ENCODE data around the gene MYO1F.

Gene MYO1F

DNA sequence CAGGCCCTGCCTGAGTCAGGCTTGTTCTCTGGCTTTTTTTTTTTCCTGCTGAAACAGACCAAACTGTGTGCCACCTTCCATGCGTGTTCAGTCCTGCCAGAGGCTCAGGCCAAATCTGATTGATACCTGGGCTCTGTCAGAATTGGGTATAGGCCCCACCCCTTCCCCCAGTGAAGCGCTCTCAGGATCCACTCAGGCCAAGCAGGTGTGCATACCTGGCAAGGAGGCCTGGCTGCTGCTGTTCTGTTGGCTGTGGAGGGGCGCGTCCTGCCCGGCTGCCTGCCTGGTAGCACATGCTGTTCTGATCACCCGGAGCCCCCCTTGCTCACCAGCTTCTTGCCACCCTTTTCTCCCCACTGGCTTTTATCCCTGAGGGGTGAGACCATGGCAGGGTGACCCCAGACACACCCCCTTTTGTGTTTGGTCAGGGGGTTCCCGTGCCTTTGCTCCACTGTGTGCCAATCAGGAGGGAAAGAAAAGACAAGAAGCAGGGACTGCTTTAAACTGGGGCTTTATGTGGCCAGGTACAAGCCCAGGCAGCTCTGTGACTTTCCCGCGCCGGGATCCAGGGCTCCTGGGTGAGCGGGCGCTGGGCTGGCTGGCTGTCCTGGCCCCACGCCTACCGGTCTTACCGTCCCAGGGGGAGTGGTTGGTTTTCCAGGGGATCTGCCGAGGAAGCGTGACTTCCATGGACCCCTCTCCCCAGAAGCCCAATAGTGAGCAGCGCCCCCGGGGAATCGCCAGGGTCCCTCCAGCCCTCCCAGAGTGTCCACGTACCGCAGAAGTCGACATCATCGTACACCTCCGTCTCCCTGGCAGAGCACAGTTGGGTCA is 87.5 kb downstream of the MYO1F start:
- DNase-seq = no peak

DNA sequence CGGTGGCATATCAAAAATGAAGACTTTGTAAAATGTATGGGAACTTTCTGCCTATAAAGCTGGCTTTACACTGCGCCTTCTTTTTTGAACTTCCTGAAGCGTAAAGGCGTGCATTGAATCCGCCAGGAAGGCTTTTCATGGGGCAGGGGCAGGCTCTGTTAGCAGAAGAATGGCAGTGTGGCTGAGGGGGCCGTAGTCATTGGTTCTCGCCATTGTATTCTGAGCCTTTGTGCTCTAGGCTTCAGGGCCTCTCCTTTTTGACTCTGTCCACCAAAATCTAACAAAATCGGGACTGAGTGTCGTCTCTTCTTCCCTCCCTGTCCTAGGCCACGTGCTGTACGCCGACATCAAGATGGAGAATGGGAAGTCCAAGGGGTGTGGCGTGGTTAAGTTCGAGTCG is 88.9 kb downstream of the MYO1F start:
- no peak for DNase-seq

DNA sequence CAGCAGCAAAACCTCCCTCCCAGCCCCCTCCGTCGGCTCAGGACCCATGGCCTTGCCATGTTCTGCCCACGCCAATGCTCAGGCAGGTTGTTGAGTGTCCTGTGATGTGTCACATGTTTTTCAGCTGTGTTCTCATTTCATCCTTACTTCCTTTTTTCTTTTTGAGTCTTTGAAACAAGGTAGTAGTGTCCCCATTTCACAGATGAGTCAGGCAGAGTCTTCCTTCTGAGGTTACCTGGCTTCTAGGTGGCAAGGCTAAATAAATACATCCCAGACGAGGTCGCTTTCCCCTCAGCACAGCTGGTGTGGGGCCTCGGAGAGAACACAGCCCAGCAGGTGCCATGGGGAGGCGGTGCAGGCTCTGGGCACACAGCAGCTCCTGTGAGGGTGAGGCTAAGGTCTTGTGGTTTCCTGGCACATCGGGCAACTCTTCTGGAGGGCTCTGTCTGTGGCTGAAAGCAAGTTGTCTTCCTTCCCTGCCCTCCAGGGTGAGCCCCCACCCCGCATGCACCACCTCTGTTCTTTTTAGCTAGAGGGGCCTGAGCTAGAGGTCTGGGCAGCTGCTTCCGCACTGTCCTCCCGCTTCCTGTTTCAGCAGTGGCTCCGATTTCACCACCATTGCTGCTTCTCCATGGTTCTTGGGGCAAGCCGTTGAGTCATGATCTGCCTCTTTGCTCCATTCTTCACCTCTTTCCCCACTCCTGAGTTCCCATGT is 89.9 kb downstream of the MYO1F start:
- DNase-seq = peak; percentile 24 to 38

DNA sequence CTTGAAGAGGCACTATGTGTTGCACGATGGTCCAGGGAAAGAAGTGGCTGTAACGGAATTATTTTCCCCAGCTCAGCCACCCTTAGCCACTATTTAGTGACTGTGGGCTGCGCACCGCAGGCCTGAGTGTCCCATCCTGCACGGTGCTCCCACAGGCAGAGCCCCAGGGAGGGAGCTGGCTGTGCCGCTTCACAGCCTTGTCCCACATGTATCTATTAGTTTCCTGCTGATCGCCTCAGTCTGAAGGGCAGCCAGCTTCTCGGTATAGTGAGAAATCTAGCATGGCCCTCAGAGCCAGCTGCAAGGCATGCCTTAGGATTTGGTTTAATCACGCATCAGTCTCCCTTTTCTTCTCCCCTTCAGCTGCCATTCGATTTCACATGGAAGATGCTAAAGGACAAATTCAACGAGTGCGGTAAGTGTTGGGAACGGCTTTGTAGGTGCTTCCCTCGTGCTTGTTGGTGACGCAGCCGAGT is 90.5 kb downstream of the MYO1F start:
- no peak for DNase-seq

DNA sequence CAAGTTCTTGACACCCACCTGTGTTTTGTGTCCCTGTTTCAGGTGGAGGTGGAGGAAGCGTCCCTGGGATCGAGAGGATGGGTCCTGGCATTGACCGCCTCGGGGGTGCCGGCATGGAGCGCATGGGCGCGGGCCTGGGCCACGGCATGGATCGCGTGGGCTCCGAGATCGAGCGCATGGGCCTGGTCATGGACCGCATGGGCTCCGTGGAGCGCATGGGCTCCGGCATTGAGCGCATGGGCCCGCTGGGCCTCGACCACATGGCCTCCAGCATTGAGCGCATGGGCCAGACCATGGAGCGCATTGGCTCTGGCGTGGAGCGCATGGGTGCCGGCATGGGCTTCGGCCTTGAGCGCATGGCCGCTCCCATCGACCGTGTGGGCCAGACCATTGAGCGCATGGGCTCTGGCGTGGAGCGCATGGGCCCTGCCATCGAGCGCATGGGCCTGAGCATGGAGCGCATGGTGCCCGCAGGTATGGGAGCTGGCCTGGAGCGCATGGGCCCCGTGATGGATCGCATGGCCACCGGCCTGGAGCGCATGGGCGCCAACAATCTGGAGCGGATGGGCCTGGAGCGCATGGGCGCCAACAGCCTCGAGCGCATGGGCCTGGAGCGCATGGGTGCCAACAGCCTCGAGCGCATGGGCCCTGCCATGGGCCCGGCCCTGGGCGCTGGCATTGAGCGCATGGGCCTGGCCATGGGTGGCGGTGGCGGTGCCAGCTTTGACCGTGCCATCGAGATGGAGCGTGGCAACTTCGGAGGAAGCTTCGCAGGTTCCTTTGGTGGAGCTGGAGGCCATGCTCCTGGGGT is 91.5 kb downstream of the MYO1F start:
- DNase-seq = no peak

DNA sequence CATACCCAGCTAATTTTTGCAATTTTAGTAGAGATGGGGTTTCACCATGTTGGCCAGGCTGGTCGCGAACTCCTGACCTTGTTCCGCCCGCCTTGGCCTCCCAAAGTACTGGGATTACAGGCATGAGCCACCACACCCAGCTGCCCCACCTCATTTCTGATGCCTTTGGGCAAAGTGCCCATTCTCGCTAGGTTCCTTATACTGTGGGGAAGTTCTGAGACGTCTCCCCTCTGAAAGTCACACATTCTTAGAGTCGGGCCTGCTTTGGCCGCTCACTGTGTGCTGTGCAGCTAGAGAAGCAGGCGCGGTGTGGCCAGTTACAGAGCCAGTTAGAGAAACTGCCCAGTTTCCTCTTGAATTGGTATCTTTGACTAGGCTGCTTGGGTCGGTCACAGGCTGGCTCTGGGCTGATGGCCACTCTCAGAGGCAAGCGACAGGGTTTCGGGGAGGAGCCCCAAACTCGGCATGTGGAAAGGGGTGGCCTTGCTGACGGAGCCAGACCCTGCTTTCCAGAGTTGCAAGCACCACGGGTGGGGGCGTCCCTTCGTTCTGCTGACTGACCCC is 92.8 kb downstream of the MYO1F start:
- DNase-seq = no peak

DNA sequence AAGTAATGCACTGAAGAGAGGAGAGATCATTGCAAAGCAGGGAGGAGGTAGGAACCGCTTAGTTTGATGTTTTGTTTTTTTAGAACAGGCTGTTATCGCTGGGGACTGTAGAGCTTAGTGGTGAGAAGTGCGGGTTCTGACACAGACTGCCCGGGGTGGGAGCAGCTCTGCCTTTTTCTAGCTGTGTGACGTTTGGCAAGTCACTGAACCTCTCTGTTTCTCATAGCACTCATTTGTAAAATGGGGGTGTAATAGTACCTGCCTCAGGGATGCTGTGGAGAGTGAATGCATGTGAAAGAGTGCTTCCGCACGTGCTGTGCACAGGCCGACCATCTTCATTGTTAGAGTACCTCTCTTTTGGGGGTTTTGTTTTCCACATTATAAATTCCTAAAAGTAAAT is 94.1 kb downstream of the MYO1F start:
- DNase-seq = no peak

DNA sequence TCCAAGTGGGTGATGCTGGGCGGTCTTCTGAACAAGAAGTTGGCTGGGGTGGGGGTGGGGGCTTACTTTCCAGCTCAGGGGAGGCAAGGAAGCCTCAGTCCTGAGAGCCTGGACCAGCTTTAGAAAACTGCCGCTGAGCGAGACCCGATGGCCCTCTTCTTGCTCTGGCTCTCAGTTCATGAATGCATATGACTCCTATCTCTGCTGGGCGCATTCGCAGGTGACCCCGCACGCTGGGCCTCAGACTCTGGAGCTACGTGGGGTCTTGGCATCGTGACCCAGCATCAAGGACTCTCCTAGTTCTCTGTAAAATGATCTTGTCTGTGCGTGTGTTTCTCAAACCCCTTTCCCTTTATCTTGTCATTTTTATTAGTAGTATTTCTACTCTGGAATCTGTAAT is 94.5 kb downstream of the MYO1F start:
- DNase-seq = no peak

DNA sequence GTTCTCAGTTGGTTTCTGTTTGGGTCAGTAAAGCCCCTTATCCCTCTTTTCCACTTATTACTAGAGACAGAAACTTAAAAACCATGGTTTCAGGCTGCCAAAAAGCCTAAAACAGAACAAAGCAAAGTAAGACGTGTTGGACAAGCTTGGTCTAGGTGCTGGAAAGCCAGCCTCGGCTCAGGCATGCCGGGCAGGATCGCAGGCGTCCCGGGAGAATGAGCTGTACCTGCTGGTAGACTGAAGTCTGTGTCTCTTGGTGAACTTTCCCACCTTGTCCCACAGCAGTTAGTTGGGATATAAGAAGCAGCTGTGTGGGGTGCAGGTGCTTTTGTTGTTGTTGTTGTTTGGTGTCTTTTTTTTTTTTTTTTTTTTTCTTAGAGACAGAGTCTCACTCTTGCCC is 95.6 kb downstream of the MYO1F start:
- DNase-seq = no peak

DNA sequence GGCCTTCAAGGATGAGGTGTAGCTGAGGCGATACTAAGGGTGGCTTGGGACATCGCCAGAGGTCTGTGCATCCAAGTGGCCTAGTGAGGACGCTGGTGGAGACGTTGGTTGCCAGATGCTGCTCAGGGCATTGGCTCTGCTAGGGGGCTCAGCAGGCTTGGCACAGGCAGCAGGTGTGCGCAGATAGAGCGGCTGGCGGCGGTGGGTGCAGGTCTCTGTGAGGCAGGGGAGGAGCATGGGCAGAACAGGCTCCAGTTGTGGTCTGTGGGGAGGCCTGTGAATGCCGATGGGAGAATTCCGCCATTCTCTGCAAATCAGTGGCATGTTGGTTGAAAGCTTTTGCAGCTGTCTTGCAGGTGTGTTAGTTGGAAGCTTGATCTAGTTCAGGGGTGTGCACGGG is 96.0 kb downstream of the MYO1F start:
- no peak for DNase-seq

DNA sequence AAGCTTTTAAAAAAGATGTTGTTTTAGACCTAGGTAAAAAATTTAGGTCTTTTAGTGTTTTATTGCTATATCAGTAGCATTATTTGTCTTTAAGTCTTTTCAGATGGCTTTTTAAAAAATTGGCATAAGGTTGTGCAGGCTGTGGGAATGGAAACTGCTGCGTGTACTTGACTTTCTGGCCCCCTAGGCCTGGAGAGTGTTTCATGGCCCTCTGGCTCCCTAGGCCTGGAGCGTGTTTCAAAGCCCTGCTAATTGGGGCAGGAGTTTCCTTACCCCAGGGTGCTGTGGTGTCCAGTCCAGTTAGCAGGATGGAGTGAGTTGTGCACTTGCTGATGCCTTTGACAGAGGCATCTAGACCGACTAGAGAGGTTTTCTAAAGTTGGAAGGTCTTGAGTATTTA is 98.6 kb downstream of the MYO1F start:
- no peak for DNase-seq

DNA sequence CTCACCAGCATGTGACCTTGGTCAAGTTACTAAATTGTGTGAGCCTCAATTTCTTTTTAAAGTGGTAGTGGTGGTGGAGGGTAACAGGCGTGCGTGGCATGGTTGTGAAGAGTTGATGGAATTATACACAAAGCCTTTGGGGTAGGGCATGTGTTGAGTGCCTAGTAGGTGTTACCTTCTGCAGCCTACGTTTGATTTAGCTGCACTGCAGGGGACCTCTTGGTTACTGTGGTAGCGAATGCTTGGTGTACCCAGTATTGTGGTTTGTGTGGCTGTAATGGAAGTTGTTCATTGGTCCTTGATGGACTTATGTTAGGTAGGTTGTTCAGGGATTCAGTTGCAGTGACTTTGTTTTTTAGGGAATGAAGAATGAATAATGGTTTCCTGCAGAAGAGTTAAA is 99.4 kb downstream of the MYO1F start:
- no peak for DNase-seq

DNA sequence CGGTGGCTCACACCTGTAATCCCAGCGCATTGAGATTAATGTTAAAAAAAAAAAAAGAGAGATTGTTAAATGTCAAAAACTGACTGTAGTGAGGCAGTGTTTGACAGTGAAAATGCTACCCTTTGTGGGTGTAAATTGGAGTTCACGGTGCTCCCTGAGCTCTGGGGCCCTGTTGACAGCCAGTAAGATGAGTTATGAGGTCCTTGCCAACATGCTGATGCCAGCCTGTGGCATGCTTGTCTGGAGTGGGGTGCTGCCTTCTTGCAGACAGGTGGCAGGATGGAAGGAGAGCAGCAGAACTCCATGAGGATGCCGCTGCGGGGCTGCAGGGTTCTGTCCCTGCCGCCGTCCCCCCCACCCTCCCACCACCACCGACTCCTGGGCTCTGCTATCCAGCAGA is 100.7 kb downstream of the MYO1F start:
- no peak for DNase-seq

DNA sequence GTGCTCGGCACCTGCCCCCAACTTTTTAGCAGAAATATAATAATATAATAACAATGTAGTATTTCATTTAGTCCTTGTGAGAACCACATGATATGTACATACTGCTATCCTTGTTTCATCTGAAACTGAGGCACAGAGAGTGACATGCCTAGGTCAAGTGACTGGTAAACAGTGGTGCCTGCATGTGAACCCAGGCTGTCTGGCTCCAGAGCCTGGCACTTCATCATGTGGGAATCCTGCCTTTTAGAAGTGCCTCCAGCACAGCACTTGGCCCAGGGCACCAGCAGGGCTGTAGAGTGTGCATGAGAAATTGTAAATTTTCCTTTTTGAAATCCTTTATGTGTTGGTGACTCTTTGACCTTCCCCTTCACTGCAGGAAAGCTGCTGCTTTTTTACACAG is 102.2 kb downstream of the MYO1F start:
- DNase-seq = no peak

DNA sequence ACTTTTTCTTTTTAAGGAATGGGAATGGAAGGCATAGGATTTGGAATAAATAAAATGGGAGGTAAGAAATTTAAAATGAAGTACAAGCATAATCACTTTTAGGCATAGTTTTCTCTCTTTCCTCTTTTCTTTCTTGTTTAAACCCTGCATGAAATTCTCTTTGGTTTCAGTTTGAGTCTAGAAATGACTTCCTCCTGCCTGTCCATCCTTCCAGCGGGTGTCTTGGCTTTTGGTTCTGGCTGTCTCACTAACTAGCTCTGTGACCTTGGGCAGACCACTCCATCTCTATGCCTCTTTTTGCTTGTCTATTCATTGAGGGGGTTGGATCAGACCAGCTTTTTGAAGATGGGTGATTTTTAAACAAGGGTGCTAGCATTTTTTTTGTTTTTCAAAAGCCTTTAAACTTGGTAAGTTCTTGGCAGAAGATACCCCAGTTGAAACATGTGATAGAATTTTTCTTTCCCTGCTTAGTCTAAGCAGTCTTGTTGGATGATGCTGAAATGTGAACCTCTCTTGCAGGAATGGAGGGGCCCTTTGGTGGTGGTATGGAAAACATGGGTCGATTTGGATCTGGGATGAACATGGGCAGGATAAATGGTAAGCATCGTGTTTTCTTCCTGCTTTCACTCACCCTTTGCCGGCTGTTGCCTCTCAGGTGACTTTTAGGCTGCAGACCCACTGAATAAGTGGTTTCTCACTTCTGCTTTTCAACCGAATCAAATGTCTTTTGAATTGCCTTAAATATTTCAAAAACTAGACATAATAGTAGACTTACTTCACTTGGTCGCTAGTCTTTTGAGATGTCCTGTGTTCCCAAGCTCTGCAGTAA is 103.4 kb downstream of the MYO1F start:
- no peak for DNase-seq

Data from stimulated activated CD4-positive, alpha-beta T cell treated with anti-CD3 and anti-CD28 coated beads, Interleukin-4, amount 100 ng/mL, for 4 hours (primary cell).